GM21390 (cell line): Measurements from ENCODE around the gene DCHS2.

Experiments used
- ATAC-seq: cut with Tn5 transposase; IDR thresholded peaks from one replicate; pipeline ENCODE4 v1.9.1; 2021; ENCODE audit not compliant: unreplicated experiment

The DCHS2 gene

DNA sequence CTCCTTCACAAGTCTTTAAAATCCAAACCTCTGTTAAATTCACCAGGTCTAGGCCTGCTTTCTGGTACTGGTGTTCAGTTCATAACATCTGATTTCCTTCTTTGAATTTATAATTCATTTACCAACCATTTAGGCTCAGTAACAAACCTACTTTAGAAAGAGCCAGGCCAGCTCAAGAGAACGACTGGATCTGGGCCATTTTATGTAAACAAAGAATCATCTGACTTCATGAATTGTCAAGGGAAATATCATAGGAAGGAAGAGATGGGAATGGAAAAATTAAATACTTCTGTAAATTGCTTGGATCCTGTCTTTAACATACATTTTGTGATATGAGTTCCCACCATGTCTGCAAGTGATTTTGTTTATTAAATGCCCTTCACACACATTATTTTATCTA is 36.5 kb downstream of the DCHS2 start:
- no peak for ATAC-seq

DNA sequence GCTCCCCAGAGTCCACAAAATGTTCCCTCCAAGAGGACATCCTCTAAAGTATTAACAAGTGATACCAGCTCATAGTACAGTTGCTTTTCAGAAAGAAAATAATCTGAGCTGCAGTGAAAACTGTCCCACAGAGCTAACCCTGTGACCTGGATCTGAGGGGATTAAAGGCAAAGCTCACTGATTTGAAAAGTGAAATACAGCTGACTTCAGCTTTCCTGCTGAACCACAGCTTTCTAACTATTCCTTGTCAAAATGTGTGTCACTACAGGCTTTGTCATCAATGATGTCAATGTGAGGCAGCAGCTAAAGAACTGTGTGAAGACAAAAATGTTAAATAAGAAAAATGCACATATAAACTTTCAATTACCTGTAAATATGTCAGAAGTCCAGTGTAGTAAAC is 36.9 kb downstream of the DCHS2 start:
- no peak for ATAC-seq

DNA sequence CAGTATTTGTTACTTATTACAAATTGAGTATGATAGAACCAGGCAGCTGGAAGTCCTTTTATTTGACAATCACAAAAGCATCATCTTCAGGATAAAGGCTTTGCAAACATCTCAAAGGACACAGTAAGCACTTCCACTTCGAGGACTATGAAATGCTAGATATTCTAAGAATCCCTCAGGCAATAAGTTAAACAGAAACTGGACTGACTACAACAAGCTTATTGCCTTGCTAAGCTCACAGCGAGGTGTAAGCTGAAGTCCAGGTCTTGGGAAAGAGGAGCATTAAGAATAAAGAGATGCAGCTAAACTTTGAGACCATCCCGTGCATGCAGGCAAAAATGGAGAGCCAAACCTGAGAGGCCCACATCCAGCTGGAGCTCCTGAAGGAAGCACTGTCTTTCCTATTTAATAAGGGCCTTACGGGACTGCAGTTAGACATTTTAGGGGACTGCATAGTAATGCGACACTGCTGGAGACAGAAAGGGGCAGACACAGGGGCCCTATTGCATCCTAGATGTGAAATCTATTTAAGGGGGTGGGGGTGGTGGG is 38.7 kb downstream of the DCHS2 start:
- ATAC-seq: no peak

DNA sequence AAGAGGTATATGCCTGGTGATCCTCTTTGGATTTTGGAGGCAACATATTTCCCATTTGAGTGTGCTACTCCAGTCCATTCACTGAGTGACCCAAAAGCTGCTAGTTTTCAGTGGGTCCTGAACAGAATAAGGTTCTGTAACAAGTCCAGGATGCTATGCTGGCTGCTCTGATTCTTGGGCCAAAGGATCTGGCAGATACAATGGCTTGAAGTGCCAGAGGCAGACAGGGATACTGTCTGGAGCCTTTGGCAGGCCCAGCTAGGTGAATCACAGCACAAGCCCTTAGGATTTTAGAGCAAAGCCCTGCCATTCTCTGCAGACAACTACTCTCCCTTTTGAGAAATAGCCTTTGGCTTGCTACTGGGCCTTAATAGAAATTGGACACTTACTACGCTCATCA is 40.6 kb downstream of the DCHS2 start:
- no peak for ATAC-seq

DNA sequence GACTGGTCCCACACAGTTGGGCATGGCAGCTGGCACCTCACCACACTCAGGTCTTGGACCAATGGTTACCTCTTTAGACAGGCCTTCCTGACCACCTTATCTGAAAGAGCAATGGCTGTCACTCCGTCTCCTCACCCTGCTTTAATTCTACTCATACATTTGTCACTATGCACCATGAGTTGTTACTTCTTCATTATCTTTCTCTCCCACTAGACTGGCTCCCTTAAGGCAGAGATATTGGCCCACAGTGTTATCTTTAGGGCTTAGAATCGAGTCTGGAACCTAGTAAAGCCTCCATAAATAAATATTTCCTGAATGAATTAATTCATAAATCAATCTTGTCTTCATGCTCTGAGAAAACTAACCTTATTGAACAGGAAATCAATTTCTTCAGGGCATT is 46.6 kb downstream of the DCHS2 start:
- ATAC-seq: no peak

DNA sequence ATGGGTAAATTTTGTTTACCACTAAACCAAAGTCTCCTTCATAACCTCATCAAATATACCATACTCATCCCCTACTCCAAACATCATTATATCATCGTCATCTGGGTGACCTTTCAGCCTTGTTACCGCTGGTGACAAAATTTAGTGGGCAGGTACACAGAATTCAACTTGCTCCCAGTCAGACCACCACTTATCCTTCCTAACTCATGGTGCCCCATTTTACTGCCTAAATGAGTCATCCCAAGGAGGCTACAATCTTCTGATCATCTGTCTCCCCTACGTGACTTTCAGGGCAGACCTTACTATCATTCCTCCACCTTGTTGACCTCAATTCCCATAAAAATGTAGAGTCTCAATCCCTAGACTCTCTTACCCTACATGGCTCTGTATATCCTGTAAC is 49.6 kb downstream of the DCHS2 start:
- no peak for ATAC-seq

DNA sequence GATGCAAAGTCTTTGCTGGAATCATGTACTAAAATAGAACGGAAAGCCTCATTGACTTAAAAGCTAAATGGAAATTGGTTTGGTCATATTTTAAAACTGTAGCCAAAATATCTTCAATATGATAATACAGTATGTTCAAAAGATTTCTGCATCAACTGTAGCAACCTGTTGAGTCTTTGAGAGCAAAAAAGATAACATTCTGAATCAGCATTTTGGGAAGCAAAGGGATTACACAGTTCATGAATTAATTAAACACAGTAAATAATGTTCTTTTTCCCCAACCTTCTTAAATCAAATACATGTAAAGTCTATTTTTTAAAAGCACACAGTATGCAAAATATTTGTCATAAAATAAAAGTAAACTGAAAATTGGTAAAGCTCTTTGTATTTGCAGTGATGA is 50.5 kb downstream of the DCHS2 start:
- ATAC-seq: no peak

DNA sequence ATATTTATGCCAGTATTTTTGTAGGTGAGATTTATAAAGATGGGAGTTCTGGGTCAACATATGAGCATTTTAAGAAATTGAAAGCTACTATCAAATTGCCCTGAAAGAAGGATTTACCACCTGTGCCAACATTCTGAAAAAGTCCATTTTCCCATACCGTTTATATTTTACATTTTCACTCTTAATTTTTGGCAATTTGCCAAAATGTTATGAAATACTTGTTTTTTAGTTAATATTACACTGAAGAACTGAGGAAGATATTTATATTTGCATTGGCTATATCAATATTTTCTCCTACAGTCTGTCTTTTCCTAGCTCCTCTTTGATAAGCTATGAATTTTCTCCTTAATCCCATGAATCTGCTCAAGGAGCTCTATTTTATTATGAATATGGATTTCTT is 52.4 kb downstream of the DCHS2 start:
- no peak for ATAC-seq

DNA sequence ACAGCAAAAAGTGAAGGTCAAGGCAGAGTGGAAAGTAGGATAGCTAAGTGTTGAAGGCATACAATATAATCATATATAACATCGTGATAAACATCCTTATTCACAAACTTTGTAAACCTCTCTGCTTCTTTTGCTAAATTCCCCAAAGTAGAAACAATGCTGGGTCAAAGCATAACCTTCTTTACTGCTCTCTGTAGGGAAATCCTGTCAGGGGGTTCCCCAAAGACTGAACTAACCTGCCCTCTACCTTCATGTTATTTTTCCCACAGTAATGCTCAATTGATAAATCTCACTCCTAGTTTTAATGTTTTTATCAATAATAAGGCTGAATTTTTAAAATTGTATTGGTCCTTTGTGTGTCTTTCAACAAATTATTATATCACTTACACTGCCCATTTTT is 55.7 kb downstream of the DCHS2 start:
- peak; percentile 61 for ATAC-seq

DNA sequence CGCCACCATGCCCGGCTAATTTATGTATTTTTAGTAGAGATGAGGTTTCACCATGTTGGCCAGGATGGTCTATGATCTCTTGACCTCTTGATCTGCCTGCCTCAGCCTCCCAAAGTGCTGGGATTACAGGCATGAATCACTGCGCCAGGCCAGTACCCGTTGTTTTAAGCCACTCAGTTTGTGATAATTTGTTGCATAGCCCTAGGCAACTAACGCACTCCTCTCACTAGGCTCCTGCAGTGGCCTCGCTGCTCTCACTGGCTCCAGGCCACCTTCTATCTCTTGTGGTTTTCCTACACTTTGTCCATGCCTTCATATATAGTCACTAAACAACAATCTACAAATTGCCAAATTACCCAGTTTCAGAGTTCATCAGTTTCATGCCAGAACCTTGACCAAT is 58.1 kb downstream of the DCHS2 start:
- ATAC-seq: no peak

DNA sequence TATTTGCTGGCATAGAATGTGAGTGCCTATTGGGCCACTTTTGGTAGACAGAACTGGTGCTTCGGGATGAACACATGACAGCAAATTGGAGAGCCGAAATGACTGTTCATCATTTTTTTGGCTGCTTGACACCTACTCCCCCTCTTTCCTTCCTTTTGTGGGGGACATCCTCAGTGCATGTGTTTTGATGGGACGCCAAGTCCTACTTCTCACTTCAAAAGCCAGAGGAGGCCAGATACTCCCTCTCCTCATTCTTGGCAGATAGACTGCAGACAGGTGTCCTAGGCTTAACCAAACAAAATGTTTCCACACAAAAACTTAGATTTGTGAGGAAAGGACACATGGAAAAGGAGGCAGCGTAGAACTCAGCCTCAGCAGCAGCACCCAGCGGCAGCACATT is 62.4 kb downstream of the DCHS2 start:
- no peak for ATAC-seq

DNA sequence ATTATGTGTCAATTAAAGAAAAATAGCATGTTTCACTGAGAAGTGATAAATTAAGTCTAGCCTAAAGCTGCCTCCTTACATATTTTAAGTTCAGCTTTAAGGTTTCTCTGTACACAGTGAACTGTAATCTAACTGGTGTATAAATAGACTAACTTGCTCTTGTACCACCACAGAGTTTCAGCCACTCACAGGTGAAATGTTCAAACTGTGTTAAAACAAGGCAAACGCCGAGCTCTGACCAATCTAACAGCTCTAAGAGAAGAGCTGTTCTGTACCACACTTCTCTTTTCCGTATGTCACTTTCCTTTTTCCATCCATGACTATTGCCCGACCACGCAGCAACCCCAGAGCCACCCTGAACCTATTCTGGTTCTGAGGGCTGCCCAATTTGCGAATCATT is 64.5 kb downstream of the DCHS2 start:
- ATAC-seq: peak; percentile 39

DNA sequence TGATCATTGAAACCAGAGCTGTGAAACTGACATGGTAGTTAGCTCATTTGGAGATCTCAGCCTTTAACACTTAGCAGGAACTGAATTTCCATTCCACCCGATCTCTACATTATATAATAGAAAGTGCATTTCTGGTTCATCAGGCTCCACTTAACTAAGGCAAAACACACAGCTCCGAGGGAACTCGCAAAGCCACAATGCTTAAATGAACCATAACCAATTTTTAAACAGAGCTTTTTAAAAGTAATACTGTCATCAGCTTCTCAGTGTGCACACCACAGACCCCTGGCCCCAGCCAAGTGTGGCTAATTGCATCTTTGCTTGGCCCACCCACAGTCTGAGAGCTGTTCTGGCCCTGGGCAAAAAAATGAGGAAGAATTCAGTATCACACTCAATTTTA is 66.1 kb downstream of the DCHS2 start:
- no peak for ATAC-seq

DNA sequence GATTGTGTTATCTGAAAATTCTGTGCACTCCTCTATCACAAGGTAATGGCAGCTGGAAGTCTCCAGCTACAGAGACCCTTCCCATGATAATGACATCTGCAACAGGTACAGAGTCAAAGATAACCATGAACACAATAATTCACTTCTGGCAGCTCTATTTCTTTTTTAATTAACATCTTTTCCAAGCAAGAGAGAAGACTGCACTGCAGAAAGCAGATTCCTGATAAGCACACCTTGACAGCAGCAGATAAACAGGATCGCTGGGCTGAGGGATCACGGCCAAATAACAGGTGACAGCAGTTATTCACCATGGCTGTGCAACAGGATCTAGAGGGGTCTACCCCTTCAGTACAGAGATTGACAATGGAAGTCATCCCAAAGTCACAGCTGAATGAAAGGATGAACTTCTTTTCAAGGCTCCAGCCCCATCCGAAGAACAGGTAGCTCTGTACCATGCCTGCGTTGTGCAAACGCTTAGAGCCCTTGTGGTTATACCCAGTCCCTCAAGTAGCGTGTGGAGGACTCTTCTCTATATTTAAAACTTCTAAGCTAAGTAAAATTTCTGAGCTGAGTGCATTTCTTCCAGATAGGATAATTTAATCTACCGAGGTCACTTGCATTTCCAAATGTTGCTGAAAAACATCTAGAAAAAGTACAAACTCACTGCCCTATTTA is 66.7 kb downstream of the DCHS2 start:
- no peak for ATAC-seq

DNA sequence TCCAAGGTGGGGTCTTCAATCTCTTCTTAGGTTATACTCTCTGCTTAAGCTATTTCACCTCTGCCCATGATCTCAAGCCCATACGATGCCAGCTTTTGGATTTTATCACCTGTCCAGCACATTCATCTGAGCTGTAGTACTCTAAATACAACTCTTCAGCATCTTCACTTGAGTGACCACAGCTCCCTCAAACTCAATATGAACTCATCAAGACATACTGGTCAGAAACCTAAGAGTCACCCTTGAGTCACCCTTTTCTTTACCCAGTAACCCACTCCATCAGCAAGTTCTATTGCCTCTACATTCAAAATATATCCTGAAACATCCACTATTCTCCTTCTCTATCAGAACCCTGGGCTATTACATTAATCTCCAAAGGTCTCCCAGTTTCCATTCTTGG is 69.4 kb downstream of the DCHS2 start:
- ATAC-seq: no peak

DNA sequence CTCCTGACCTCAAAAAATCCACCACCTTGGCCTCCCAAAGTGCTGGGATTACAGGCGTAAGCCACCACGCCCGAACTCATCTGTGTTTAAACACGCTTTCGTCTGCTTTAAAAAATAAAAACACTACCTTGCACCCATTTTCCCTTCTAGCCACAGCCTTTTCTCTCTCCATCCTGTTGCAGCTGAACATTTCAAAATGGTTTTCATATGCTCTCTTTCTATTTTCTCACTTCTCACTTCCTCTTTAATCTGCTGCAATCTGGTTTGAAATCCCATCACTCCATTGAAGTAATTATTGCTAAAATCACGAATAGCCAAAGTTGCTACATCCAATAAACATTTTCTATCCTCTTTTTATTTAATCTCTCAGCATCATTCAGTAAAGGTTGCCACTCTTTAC is 70.0 kb downstream of the DCHS2 start:
- peak; percentile 58 for ATAC-seq

DNA sequence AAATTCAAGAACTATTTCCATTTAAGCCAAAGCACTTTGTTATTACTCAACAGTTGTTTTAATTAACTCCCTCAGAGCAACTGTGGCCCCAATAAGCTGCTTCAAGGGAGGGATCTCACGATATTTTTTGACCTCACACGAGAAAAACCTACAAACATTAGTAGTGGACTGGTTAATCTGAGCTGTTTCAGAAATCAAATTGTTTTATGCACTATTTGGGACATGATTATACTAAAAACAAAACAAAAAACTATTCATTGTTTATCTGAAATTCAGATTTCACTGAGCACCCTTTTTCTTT is 74.3 kb downstream of the DCHS2 start:
- ATAC-seq: peak; percentile 1

DNA sequence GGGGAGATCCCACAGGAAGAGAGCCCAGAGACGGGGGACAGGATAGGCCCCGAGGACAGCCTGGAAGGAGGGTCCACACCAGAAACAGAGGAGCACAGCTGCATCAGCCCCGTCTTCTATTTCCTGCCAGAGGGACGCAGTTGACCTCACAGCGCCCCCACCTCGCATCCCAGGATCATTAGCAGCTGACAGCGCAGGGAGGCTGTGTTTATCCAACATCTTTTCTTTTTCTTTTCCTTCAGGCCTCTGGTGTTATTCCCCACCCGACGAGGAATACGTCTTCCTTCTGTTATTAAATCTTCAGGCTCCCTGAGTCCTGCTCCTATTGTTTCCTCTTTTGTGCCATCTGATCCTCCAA is 75.4 kb downstream of the DCHS2 start:
- peak; percentile 45 for ATAC-seq

DNA sequence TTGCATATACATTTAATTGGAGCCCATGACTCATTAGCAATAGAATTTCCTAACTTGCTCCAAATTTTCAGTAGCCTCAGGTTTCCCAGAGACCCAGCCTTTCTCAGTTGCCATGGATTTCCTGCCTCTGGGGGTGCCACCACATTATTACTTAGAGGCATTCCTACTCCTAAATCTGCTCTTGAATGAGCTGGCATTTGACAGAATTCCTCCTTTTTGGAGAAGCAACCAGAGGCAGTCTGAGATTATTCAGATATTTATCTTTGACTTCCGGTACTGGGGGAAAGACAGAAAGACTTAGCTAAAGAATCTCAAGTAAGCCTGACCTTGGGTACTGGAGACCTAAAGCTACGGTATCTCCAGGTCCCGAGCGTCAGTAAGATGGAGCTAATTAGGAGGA is 76.3 kb downstream of the DCHS2 start:
- no peak for ATAC-seq

DNA sequence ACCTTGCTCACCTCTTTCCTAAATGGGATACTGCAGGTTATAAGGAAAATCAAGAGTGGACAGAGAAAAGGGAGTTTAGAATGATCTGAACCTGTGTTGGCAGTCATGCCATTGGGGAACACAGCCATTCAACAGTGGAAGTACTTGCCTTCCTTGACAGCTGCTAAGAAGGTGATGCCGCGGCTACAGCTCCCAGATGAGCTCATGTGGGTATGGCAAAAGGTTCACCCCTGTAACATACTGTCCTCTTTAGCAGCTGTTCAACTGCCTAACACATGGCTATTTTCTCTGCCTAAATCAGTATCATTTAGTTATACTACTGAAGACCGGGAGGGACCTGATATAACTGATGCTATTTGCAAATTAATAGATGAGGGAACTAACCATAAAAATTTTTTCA is 76.8 kb downstream of the DCHS2 start:
- ATAC-seq: no peak

DNA sequence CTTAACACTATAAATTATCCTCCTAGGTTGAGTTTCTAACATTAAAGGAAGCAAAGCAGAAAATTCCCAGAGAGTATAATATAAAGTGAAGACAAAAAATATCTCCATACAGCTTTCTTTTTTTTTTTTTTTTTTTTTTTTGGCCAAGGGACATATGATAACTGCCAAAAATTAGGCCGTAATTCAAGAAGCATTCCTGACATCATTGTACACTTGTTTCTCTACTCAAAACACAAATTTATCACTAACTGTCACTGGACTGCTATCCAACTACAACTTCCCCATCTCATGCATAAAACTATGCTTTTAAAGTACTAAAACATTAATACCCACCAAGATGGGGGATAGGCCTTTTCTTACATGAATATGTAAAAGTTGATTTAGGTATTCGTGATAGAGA is 77.2 kb downstream of the DCHS2 start:
- no peak for ATAC-seq

DNA sequence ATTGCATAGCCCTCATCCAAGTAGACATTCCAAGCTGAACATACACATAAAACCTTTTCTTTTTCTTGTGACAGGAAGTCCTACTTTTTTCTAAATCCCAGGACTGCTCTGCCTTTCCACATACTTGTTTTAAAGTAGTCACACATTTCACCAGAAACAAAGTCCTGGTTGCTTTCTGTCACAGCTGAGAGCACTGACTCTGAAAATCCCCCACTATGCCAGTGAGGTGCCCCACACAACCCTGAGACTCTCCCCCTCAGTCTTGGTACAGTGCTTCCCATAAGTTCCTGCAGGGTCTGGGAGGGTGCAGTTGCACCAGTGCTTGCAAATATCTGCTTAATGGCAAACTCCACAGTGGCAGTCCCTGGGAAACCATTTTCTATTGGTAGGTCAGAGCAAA is 84.2 kb downstream of the DCHS2 start:
- ATAC-seq: no peak

DNA sequence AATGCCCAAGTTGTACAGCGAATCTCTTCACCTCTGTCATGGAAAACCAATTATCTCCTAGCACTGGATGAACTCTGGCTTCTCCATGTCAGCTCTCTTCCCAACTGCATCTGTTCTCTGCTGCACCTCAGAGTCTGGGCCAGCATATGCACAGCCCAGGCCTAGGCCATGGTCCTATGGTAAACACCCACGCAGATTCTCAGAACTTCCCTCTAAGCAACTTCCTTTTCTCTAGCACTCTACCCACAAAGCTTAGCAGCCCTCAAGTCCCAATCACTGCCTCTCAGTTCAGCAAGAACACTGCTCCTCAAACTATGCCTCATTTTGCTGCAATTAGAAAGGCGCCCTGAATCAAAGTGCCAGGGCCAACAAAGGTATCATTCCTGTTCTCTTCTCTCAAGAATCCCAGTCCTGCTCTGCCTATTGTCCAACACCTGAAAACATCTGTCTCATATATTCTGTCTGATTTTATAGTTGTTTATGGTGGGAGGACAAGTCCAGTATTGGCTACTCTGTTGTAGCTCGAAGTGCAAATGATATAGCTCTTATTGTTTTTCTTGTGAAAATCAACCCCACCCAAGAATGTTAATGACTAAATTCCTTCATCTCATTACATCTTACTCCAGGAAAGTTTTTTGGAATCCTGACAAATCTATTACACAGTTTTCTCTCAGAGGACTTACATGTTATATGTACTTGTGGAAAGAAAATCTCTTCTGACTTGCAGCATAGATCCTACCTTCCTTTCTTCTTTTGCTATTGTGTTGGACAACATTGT is 85.4 kb downstream of the DCHS2 start:
- ATAC-seq: peak; percentile 93
